Measurements from ENCODE around the gene CYRIA. TPM values are rescaled to one million over a fixed set of nuclear protein-coding genes. Genes with fewer than 3 reads are reported as not detected.

Gene CYRIA
- polyA plus RNA-seq, 4 donors, result 0.45 to 2.8 (median 2.3) TPM

DNA sequence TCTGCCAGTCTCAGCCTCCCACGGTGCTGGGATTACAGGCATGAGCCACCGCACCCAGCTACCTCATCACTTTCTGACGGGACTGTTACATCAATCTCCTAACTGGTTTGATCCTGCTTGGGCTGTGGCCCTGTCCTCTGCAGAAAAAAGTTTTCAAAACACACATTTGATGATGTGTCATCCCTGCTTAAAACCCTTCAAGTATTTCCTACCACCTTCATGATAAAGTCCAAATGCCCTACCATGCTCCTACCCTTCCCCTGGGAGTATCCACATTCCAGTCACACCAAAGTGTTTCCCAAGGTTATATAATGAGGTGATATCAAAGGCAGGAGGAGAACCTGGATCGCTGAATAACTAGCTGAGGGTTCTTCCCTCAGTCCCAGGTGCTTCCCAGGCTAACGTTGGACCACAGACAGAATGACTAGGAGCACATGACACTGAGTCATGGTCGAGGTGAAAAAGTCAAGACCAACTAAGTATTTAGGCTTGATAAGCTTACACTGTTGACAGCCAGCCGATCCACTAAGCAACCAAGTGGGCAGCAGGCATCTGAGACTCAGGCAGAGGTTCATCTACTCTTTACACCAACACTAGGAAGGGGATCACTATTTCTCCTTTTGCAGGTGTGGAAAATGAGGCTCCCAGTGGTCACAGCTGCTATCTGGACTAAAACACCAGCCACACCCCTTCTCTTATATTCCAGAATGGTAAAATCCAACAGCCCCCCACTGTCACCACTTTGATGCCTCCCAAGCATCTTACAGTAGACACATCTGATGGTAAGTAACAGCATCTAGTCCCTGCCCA lies 31.8 kb downstream of the CYRIA start:
- no peaks in the 10 kb centered on the region for H3K36me3 ChIP-seq (ENCODE audit: control insufficient read depth in 3 of 3, insufficient read depth in 2 of 3, low read depth in 1 of 3, low read length in 3 of 3)
- no peak for FAIRE-seq
- DNase-seq, result no peak
- peaks cover 0 to 8% (median 0%) of the 10 kb centered on the region in 3 donors for H3K27me3 ChIP-seq (ENCODE audit: control insufficient read depth in 3 of 3, insufficient read depth in 3 of 3, low read length in 3 of 3)
- WGBS, 3 donors, result 63 to 75% (median 66%) methylated on average over 7 of the region's 7 CpGs
- no peak overlapping the region for H3K27ac ChIP-seq (ENCODE audit: low read depth in 1 of 3, low read length in 2 of 3)
- H3K9me3 ChIP-seq (ENCODE audit: control insufficient read depth in 2 of 2, insufficient read depth in 1 of 2, low read depth in 1 of 2, low read length in 1 of 2), result no peaks in the 10 kb centered on the region
- no peak overlapping the region for H3K4me3 ChIP-seq (ENCODE audit: low read depth in 1 of 3, low read length in 3 of 3)
- no peaks in the 10 kb centered on the region for H3K4me1 ChIP-seq (ENCODE audit: control insufficient read depth in 3 of 3, insufficient read depth in 2 of 3, low read depth in 1 of 3, low read length in 2 of 3)

DNA sequence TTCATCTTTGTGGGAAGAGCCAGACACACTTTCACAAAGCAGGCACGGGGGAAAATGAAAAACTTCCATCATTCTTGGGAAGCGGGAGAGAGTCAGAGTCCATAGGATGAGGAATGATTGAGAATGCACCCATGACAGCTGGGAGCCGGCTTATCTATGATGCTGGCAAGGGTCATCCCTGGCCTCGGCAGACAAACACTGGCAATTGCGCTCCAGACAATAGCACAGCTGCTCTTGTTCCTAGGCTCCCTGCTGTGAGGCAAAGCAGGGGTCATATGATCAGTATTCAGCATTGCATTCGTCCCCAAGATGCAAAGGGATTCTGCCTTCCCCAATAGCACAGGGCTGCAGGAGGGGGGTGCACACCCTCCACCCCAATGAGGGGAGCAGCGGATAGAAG lies 33.0 kb downstream of the CYRIA start:
- Histone ChIP-seq H3K4me3 (ENCODE audit: low read depth in 1 of 3, low read length in 3 of 3) (no peak overlapping the region), H3K4me1 (ENCODE audit: control insufficient read depth in 3 of 3, insufficient read depth in 2 of 3, low read depth in 1 of 3, low read length in 2 of 3) (no peaks in the 10 kb centered on the region), H3K36me3 (ENCODE audit: control insufficient read depth in 3 of 3, insufficient read depth in 2 of 3, low read depth in 1 of 3, low read length in 3 of 3) (no peaks in the 10 kb centered on the region), H3K27ac (ENCODE audit: low read depth in 1 of 3, low read length in 2 of 3) (no peak overlapping the region), H3K27me3 (ENCODE audit: control insufficient read depth in 3 of 3, insufficient read depth in 3 of 3, low read length in 3 of 3) (peaks cover 0 to 5% (median 0%) of the 10 kb centered on the region in 3 donors), H3K9me3 (ENCODE audit: control insufficient read depth in 2 of 2, insufficient read depth in 1 of 2, low read depth in 1 of 2, low read length in 1 of 2) (no peaks in the 10 kb centered on the region)
- 37 to 59% (median 43%) methylated on average over 7 of the region's 7 CpGs for WGBS, 3 donors
- FAIRE-seq (no peak), DNase-seq (no peak)

DNA sequence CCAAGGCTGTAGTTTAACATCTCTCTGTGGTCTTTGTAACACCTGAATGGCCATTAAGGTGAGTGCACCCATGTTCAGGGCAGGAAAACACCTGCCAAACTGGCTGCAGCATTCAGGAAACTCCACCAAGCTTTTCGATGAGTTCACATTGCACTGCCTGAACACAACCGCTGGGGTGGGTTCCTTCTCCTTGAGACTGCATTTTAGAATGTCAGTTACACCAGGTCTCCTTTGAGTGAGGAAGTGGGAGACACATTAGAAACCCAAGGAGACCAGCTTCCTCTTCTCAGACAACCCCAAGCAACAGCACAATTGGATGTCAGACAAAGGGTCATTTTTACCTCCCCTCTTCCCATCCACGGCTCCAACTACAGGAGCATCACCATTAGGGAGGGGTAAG lies 35.2 kb downstream of the CYRIA start:
- Histone ChIP-seq H3K9me3 (ENCODE audit: control insufficient read depth in 2 of 2, insufficient read depth in 1 of 2, low read depth in 1 of 2, low read length in 1 of 2) (no peaks in the 10 kb centered on the region), H3K4me1 (ENCODE audit: control insufficient read depth in 3 of 3, insufficient read depth in 2 of 3, low read depth in 1 of 3, low read length in 2 of 3) (peaks cover 0 to 10% (median 0%) of the 10 kb centered on the region in 3 donors), H3K27ac (ENCODE audit: low read depth in 1 of 3, low read length in 2 of 3) (peak overlapping the region in 1 of 3 donors; percentile 33), H3K4me3 (ENCODE audit: low read depth in 1 of 3, low read length in 3 of 3) (no peak overlapping the region), H3K27me3 (ENCODE audit: control insufficient read depth in 3 of 3, insufficient read depth in 3 of 3, low read length in 3 of 3) (peaks cover 0 to 3% (median 0%) of the 10 kb centered on the region in 3 donors), H3K36me3 (ENCODE audit: control insufficient read depth in 3 of 3, insufficient read depth in 2 of 3, low read depth in 1 of 3, low read length in 3 of 3) (no peaks in the 10 kb centered on the region)
- no peak for DNase-seq
- WGBS, 3 donors, result 71 to 79% (median 74%) methylated on average over 3 of the region's 3 CpGs
- FAIRE-seq, result no peak

DNA sequence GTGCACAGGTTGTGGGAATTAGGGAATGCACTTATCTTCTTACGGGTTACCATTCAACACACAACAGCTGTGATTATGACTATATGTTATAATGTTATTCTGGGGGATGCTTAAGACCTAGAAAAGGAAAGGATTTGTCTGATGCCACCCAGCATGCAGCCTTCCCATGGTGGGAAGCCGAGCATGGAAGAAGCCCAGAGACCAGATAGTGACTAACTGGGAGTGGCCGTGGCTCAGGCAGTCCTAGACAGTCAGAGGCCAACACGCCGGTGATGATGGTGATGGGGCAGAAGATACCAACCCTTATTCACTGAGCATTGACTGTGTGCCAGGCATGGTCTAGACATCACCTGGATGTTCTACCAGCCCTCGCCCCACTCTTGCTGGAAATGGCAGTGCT lies 35.9 kb downstream of the CYRIA start:
- peaks cover 0 to 3% (median 0%) of the 10 kb centered on the region in 3 donors for H3K27me3 ChIP-seq (ENCODE audit: control insufficient read depth in 3 of 3, insufficient read depth in 3 of 3, low read length in 3 of 3)
- no peak for FAIRE-seq
- H3K36me3 ChIP-seq (ENCODE audit: control insufficient read depth in 3 of 3, insufficient read depth in 2 of 3, low read depth in 1 of 3, low read length in 3 of 3), result no peaks in the 10 kb centered on the region
- H3K9me3 ChIP-seq (ENCODE audit: control insufficient read depth in 2 of 2, insufficient read depth in 1 of 2, low read depth in 1 of 2, low read length in 1 of 2), result no peaks in the 10 kb centered on the region
- 83 to 93% (median 88%) methylated on average over 6 of the region's 6 CpGs for WGBS, 3 donors
- peaks cover 0 to 10% (median 0%) of the 10 kb centered on the region in 3 donors for H3K4me1 ChIP-seq (ENCODE audit: control insufficient read depth in 3 of 3, insufficient read depth in 2 of 3, low read depth in 1 of 3, low read length in 2 of 3)
- H3K4me3 ChIP-seq (ENCODE audit: low read depth in 1 of 3, low read length in 3 of 3), result no peak overlapping the region
- no peak for DNase-seq
- no peak overlapping the region for H3K27ac ChIP-seq (ENCODE audit: low read depth in 1 of 3, low read length in 2 of 3)

DNA sequence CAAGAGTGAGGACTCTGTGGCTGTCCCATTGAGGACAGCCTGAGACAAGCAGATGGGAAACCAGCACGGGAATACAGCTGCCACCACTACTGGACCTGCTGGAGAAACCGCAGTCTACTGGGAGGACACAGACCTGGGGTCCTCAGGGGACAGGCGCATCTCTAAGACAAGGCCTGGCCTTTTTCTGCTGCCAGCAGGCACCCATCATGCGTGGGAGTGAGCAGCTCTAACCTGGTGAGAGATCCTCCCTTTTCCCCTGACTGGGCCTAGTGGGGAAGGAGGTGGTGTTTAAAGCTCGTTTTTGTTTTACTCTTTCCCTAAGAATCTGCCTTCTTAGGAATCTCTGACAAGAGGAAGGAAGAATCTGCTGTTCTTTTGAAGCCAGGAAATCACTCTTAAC lies 36.6 kb downstream of the CYRIA start:
- no peaks in the 10 kb centered on the region for H3K36me3 ChIP-seq (ENCODE audit: control insufficient read depth in 3 of 3, insufficient read depth in 2 of 3, low read depth in 1 of 3, low read length in 3 of 3)
- H3K27ac ChIP-seq (ENCODE audit: low read depth in 1 of 3, low read length in 2 of 3), result no peak overlapping the region
- DNase-seq (no peak), FAIRE-seq (no peak)
- H3K9me3 ChIP-seq (ENCODE audit: control insufficient read depth in 2 of 2, insufficient read depth in 1 of 2, low read depth in 1 of 2, low read length in 1 of 2), result no peaks in the 10 kb centered on the region
- peaks cover 0 to 10% (median 0%) of the 10 kb centered on the region in 3 donors for H3K4me1 ChIP-seq (ENCODE audit: control insufficient read depth in 3 of 3, insufficient read depth in 2 of 3, low read depth in 1 of 3, low read length in 2 of 3)
- H3K27me3 ChIP-seq (ENCODE audit: control insufficient read depth in 3 of 3, insufficient read depth in 3 of 3, low read length in 3 of 3), result peaks cover 0 to 2% (median 0%) of the 10 kb centered on the region in 3 donors
- H3K4me3 ChIP-seq (ENCODE audit: low read depth in 1 of 3, low read length in 3 of 3), result no peak overlapping the region
- 69 to 79% (median 74%) methylated on average over 4 to 5 of the region's 5 CpGs for WGBS, 3 donors

DNA sequence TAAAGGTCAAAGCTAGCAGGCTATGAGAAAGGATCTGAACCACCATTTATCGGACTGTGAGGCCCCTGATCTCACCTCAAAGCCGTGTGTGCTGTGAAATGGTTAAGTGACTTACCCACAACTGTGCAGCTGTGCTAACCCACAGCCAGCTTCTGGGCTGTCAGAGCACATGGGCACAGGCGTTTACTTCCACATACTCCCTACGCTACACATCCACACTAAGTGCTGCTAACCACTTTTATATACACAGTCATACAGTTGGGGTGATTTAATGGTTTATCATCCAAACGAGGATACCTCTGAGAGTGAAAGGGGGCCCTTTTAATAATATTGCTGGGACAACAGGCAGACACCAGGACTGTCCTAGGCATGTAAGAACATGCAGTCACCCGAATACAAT lies 37.3 kb downstream of the CYRIA start:
- WGBS, 3 donors, result 51 to 68% (median 62%) methylated on average over 6 of the region's 6 CpGs
- no peaks in the 10 kb centered on the region for H3K27me3 ChIP-seq (ENCODE audit: control insufficient read depth in 3 of 3, insufficient read depth in 3 of 3, low read length in 3 of 3)
- DNase-seq (no peak), FAIRE-seq (no peak)
- no peaks in the 10 kb centered on the region for H3K36me3 ChIP-seq (ENCODE audit: control insufficient read depth in 3 of 3, insufficient read depth in 2 of 3, low read depth in 1 of 3, low read length in 3 of 3)
- peaks cover 0 to 10% (median 0%) of the 10 kb centered on the region in 3 donors for H3K4me1 ChIP-seq (ENCODE audit: control insufficient read depth in 3 of 3, insufficient read depth in 2 of 3, low read depth in 1 of 3, low read length in 2 of 3)
- H3K4me3 ChIP-seq (ENCODE audit: low read depth in 1 of 3, low read length in 3 of 3), result no peak overlapping the region
- H3K27ac ChIP-seq (ENCODE audit: low read depth in 1 of 3, low read length in 2 of 3), result peak overlapping the region in 1 of 3 donors; percentile 15
- no peaks in the 10 kb centered on the region for H3K9me3 ChIP-seq (ENCODE audit: control insufficient read depth in 2 of 2, insufficient read depth in 1 of 2, low read depth in 1 of 2, low read length in 1 of 2)

DNA sequence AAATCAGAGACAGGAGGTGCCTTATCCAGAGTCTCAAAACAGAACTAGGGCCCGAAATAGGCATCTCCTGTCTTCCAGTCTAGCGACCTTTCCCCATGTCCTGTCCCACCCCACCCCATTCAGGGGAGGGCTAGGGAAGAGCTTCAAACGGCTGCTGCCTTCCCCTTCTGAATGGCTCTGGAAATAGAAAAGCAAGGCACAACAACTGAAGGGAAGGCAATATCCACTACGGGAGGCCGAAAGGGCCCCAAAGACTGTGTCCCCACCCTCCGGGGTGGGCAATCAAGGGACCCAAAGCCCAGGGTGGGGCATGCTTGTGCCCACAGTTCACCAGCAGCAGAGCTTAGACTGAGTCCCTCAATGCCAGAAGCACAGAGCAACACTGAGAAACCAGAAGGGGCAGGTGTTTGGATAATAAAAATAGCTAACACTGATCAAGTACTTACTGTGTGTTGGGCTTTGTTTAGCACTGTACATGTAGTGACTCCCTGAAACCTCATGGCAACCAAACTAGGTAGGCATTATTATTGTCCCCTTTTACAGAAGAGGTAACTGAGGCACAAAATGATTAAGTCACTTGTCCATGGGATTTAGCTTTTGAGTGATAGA lies 38.5 kb downstream of the CYRIA start:
- Histone ChIP-seq H3K4me1 (ENCODE audit: control insufficient read depth in 3 of 3, insufficient read depth in 2 of 3, low read depth in 1 of 3, low read length in 2 of 3) (peaks cover 0 to 10% (median 0%) of the 10 kb centered on the region in 3 donors), H3K36me3 (ENCODE audit: control insufficient read depth in 3 of 3, insufficient read depth in 2 of 3, low read depth in 1 of 3, low read length in 3 of 3) (no peaks in the 10 kb centered on the region)

DNA sequence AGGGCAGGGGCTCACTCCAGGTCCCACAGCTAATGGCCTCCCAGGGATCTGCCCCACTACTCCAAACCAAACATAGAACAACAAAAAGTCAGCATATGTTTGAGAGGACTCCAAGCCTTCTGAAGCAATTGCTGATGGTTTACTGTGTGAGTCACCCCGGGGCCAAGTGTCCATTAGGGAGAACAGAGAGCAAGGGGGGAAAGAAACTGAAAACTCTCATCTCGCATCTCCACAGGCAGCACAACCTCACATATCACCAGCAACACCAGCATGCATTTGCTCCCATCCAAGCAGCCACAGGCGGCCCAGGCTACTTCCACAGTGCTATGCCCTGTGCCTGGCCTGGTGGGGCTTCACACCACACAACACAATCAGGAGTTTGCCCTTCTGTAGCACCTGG lies 39.1 kb downstream of the CYRIA start:
- Histone ChIP-seq H3K4me3 (ENCODE audit: low read depth in 1 of 3, low read length in 3 of 3) (no peak overlapping the region), H3K4me1 (ENCODE audit: control insufficient read depth in 3 of 3, insufficient read depth in 2 of 3, low read depth in 1 of 3, low read length in 2 of 3) (peaks cover 0 to 10% (median 0%) of the 10 kb centered on the region in 3 donors), H3K36me3 (ENCODE audit: control insufficient read depth in 3 of 3, insufficient read depth in 2 of 3, low read depth in 1 of 3, low read length in 3 of 3) (no peaks in the 10 kb centered on the region), H3K27me3 (ENCODE audit: control insufficient read depth in 3 of 3, insufficient read depth in 3 of 3, low read length in 3 of 3) (no peaks in the 10 kb centered on the region), H3K9me3 (ENCODE audit: control insufficient read depth in 2 of 2, insufficient read depth in 1 of 2, low read depth in 1 of 2, low read length in 1 of 2) (no peaks in the 10 kb centered on the region), H3K27ac (ENCODE audit: low read depth in 1 of 3, low read length in 2 of 3) (peak overlapping the region in 1 of 3 donors; percentile 76)
- DNase-seq (no peak), FAIRE-seq (no peak)
- 63 to 80% (median 76%) methylated on average over 3 of the region's 3 CpGs for WGBS, 3 donors

More for the DNA sequence above, 38.5 kb downstream of the CYRIA start:
- 66 to 68% (median 66%) methylated on average over 6 of the region's 6 CpGs for WGBS, 3 donors
- Histone ChIP-seq H3K9me3 (ENCODE audit: control insufficient read depth in 2 of 2, insufficient read depth in 1 of 2, low read depth in 1 of 2, low read length in 1 of 2) (no peaks in the 10 kb centered on the region), H3K27ac (ENCODE audit: low read depth in 1 of 3, low read length in 2 of 3) (peak overlapping the region in 1 of 3 donors; percentile 76), H3K4me3 (ENCODE audit: low read depth in 1 of 3, low read length in 3 of 3) (no peak overlapping the region), H3K27me3 (ENCODE audit: control insufficient read depth in 3 of 3, insufficient read depth in 3 of 3, low read length in 3 of 3) (no peaks in the 10 kb centered on the region)
- DNase-seq (no peak), FAIRE-seq (no peak)

All from small intestine (tissue), 7 donors.